Stimulated activated naive B cell treated with anti-CD40 and anti-IgM and Interleukin-4, amounts not matched to agents 10 μg/mL and 1 μg/mL and 100 μg/mL, for 72 hours (primary cell): ENCODE results near the gene APPL2.
"Not testable (repeated sequence)": the region's sequence is repeated elsewhere in the genome, so short reads cannot be mapped to it uniquely, and the experiment has no call there.

Experiments used
- ATAC-seq, 2 donors: fragments of 150-1000 bp; cut with Tn5 transposase; replicated peaks; 2 replicates each; pipeline ENCODE4 v1.10.0; 2021; ENCODE audit warnings: moderate library complexity in 1 of 2
- DNase-seq: peaks from one replicate; pipeline ENCODE4 v3.0.0; 2021
- H3K27ac Mint-ChIP-seq: one replicate; pipeline ENCODE4 v1.8.0; 2022; ENCODE audit warnings: mild to moderate bottlenecking, mixed read lengths
- H3K27me3 Mint-ChIP-seq, 2 donors: one replicate each; pipeline ENCODE4 v1.8.0; 2022; ENCODE audit warnings: mixed read lengths in 2 of 2
- H3K36me3 Mint-ChIP-seq, 2 donors: one replicate each; pipeline ENCODE4 v1.8.0; 2022; ENCODE audit warnings: mixed read lengths in 2 of 2, mild to moderate bottlenecking in 1 of 2
- H3K4me1 Mint-ChIP-seq, 2 donors: one replicate each; pipeline ENCODE4 v1.8.0; 2022; ENCODE audit warnings: mixed read lengths in 2 of 2, mild to moderate bottlenecking in 1 of 2
- H3K4me3 Mint-ChIP-seq, 2 donors: one replicate each; pipeline ENCODE4 v1.8.0; 2022; ENCODE audit warnings: mild to moderate bottlenecking in 2 of 2, mixed read lengths in 2 of 2, moderate library complexity in 1 of 2
- H3K9me3 Mint-ChIP-seq, 2 donors: one replicate each; pipeline ENCODE4 v1.8.0; 2022; ENCODE audit warnings: mixed read lengths in 2 of 2, mild to moderate bottlenecking in 1 of 2

Gene APPL2

DNA sequence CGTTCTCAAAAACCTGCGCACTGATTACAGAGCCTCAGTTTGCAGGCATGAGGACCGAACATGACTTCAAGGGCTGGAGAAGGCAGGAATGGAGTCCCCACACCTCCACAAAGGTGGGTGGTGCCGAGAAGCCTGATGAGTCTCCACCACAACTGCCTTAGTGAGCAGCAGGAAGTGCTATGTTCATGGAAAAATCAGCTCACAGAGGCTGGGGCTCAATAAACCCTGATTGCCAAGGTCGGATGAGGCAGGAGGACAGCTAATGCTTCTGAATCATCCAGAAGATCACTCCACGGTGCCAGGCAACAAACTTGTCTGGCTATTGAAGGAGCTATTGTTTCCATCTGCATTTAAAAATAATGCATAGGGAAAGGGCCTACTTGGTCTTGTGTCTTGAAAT lies 31.1 kb downstream of the APPL2 start:
- DNase-seq (no peak), ATAC-seq (no peak)
- H3K4me3 Mint-ChIP-seq, result no peak overlapping the region
- H3K9me3 Mint-ChIP-seq, result no peaks in the 10 kb centered on the region
- H3K36me3 Mint-ChIP-seq, result peaks cover 18 to 40% of the 10 kb centered on the region in 2 donors
- H3K4me1 Mint-ChIP-seq, result peaks cover 0 to 2% of the 10 kb centered on the region in 2 donors
- no peak overlapping the region for H3K27ac Mint-ChIP-seq
- no peaks in the 10 kb centered on the region for H3K27me3 Mint-ChIP-seq

DNA sequence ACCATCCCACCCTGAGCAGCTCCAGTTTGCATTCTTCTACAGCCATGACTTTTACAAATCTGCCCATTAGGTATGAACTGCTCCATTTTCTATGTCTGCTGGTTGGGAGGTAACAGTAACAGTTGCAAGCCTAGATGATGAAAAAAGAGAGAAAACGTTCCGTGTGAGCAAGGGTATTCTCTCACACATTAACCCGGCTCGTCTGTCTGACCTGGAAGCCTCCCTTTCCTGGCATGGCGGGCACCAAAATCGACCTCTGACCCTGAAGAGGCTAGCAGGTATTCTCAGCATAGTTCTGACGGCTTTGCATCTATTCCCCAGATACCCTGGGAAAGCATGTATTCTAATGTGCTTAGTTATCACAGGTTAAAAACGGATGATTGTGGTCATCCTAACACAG lies 31.8 kb downstream of the APPL2 start:
- H3K27ac Mint-ChIP-seq, result peak overlapping the region; percentile 31
- ATAC-seq (no peak), DNase-seq (no peak)
- no peak overlapping the region for H3K4me3 Mint-ChIP-seq
- no peaks in the 10 kb centered on the region for H3K27me3 Mint-ChIP-seq
- no peaks in the 10 kb centered on the region for H3K9me3 Mint-ChIP-seq
- H3K4me1 Mint-ChIP-seq, result peaks cover 0 to 2% of the 10 kb centered on the region in 2 donors
- H3K36me3 Mint-ChIP-seq, result peaks cover 18 to 39% of the 10 kb centered on the region in 2 donors

DNA sequence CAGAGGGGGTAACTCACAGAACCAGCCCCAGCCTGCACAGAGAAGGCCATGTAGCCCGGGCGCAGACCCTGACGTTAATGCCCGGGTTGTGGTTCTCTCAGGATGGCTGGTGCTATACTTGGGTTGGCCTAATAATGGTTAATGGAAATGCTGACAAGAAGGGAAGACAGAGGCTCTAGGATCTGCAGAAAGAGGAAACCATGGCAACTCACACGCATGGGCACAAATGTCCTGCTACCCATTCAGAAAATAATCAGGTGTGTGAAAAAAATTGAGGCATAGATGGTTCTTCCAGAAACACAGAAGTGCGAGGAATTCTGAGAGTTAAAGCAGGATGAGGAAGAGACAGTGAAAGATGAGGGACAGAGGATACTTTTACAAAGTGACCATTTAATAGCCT lies 33.8 kb downstream of the APPL2 start:
- Mint-ChIP-seq H3K4me1 (peaks cover 0 to 2% of the 10 kb centered on the region in 2 donors), H3K36me3 (peaks cover 14 to 20% of the 10 kb centered on the region in 2 donors), H3K27me3 (no peaks in the 10 kb centered on the region), H3K9me3 (no peaks in the 10 kb centered on the region), H3K27ac (peak overlapping the region; percentile 59), H3K4me3 (no peak overlapping the region)
- no peak for ATAC-seq
- DNase-seq, result no peak

DNA sequence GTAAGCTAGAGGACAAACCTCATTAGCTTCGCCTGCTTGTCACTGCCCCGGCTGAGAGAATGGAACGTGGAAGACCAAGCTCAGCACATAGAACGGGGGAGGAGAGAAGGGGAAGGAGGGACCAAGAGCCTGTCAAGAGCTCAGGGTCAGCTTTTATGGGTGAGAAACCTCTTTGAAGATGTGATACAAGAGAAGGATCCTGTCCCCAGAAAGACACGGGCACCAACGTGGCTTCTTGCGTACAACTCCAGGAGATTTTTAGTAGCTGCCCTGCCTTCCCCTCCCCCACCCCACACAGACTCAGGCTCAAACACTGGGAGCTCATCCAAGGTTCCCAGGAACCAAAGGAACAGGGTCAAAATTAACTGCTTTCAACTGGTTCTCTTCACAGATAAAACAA lies 34.7 kb downstream of the APPL2 start:
- Mint-ChIP-seq H3K27ac (no peak overlapping the region), H3K9me3 (no peaks in the 10 kb centered on the region), H3K36me3 (peaks cover 12 to 15% of the 10 kb centered on the region in 2 donors), H3K4me3 (no peak overlapping the region), H3K27me3 (no peaks in the 10 kb centered on the region), H3K4me1 (peaks cover 0 to 2% of the 10 kb centered on the region in 2 donors)
- ATAC-seq (no peak), DNase-seq (no peak)

DNA sequence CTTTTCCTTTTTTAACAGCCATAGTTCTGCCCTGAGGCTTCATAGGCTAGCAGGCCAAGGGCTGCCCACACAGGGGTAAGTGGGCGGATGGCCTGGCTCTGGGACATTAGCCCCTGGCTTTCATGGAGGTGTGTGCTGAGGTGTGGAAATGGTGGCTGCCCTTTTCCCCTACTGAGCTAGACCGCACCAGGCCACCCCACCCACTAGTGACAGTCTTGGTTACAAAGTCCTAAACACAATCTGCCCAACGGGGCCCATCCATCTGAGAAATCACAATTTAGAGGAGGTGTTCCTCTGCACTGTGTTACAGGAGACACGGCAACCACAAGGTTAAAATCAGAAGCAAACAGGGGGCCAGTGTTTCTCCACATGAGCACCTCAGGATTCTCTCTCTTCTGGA lies 35.6 kb downstream of the APPL2 start:
- H3K27me3 Mint-ChIP-seq, result no peaks in the 10 kb centered on the region
- H3K4me3 Mint-ChIP-seq, result no peak overlapping the region
- peaks cover 14% of the 10 kb centered on the region in 2 donors for H3K36me3 Mint-ChIP-seq
- no peaks in the 10 kb centered on the region for H3K9me3 Mint-ChIP-seq
- H3K4me1 Mint-ChIP-seq, result peaks cover 0 to 2% of the 10 kb centered on the region in 2 donors
- ATAC-seq (no peak), DNase-seq (no peak)
- peak overlapping the region; percentile 31 for H3K27ac Mint-ChIP-seq

DNA sequence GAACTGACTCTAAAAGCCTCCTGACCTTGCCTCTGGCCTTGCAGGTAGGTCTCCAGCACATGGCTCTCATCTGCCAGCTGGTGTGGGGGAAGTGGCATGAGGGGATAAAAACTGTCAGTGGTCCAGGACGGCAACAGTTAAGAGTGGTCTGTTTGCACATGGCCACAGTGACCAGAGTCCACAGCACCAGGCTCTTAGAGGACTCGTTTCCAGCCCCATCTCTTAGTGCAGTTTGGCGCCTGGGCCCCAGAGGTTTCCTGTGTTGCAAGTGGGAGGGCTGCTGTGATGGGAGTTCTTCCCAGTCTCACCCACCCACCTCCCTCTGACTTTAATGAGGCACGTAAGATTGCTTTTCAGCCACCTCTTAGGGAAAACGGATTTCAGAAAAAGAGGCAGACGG lies 37.0 kb downstream of the APPL2 start:
- H3K4me1 Mint-ChIP-seq, result peaks cover 0 to 2% of the 10 kb centered on the region in 2 donors
- no peaks in the 10 kb centered on the region for H3K27me3 Mint-ChIP-seq
- no peak overlapping the region for H3K4me3 Mint-ChIP-seq
- ATAC-seq (no peak), DNase-seq (no peak)
- H3K9me3 Mint-ChIP-seq, result no peaks in the 10 kb centered on the region
- H3K36me3 Mint-ChIP-seq, result peaks cover 13 to 14% of the 10 kb centered on the region in 2 donors
- peak overlapping the region; percentile 14 for H3K27ac Mint-ChIP-seq

DNA sequence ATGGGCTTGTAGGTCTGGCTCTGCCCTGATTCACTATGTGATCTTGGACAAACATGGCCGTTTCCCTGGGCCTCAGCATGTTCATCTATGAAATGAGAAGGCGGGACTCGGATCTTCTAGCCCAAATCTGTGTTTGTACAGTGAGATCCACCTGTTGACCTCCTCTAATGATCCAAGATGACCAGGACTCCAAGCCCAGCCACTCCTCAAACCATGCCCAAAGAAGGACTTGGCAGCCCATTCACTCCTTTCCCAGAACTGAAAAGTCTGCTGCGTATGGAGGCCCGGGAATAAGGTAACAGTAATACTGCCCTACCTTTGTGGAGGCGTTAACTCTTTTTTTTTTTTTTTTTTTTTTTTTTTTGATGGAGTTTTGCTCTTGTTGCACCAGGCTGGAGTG lies 39.9 kb downstream of the APPL2 start:
- Mint-ChIP-seq H3K9me3 (no peaks in the 10 kb centered on the region), H3K4me3 (no peak overlapping the region), H3K4me1 (peaks cover 7 to 12% of the 10 kb centered on the region in 2 donors), H3K27me3 (no peaks in the 10 kb centered on the region), H3K27ac (no peak overlapping the region), H3K36me3 (peaks cover 16 to 28% of the 10 kb centered on the region in 2 donors)
- no peak for DNase-seq
- ATAC-seq, result no peak

DNA sequence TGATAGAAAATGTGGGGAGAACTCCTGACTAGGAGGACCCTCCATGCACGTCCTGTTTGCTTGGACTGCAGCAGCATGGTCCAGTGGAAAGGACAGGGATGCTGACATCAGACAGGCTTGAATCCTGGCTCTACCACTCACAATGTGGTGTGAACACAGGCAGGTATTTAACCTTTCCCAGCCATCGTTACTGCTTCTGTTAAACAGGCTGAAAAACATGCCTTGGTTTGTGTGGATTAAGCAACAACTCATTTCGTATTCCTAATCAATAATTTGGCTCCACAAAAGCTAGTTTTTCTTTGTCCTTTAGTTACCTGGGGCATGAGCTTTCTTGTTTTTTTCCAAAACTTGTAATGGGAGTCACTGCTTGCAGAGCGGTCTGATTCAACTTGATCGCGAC lies 41.0 kb downstream of the APPL2 start:
- Mint-ChIP-seq H3K9me3 (no peaks in the 10 kb centered on the region), H3K4me3 (no peak overlapping the region), H3K36me3 (peaks cover 22 to 37% of the 10 kb centered on the region in 2 donors), H3K4me1 (peaks cover 7 to 12% of the 10 kb centered on the region in 2 donors), H3K27me3 (no peaks in the 10 kb centered on the region), H3K27ac (peak overlapping the region; percentile 60)
- ATAC-seq (no peak), DNase-seq (no peak)

DNA sequence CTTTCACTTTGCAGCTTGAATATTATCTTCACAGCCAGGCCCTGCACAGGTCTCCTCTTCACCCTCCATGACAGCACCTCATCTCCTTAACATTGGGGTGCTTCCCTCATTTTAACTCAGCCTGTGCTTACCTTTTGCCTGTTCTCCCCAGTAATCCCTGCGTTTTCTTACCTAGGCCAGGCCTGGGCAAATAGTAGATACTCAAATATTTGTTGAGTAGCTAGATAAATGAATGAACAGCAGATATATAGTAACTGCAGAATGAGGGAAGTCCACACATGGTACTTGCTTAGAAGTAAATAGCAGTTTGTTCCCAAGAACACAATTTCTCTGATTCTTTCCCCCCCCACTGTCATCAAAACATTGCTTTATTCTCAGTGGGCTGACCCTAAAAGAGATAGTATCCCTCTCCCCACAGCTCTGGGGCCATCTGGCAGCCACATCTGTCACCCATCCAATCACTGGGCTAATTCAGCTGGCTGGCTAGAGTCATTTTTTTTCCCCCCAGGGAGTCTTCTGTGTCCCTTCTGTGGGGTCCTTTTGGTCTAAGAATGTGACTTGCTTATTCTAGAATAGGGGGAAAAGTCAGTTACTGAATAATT lies 43.2 kb downstream of the APPL2 start:
- Mint-ChIP-seq H3K27me3 (no peaks in the 10 kb centered on the region), H3K9me3 (no peaks in the 10 kb centered on the region), H3K36me3 (peaks cover 22 to 47% of the 10 kb centered on the region in 2 donors), H3K4me1 (peaks cover 7 to 12% of the 10 kb centered on the region in 2 donors), H3K4me3 (no peak overlapping the region), H3K27ac (peak overlapping the region; percentile 79)
- no peak for DNase-seq
- ATAC-seq, result no peak

DNA sequence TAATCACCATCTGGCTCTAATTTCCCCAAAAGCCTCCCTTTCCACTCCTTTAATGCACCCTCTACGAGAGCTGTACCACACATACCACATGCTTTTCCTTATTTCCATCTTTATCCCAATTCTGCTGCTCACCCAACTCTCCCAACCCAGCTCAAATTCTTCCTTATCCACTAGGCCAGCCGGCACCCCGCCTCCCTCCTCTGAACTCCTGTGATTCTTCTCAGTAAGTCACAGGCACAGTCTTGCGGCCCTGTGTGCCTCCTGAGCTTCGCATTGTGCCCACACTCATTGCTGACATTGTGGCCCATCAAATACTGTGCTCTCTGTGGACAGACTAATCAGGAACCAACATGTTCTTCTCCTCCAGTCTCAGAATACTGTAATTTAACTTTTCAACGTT lies 45.4 kb downstream of the APPL2 start:
- no peak for DNase-seq
- Mint-ChIP-seq H3K9me3 (no peaks in the 10 kb centered on the region), H3K27me3 (no peaks in the 10 kb centered on the region), H3K4me1 (peaks cover 7 to 12% of the 10 kb centered on the region in 2 donors), H3K27ac (peak overlapping the region; percentile 6), H3K36me3 (peaks cover 21 to 45% of the 10 kb centered on the region in 2 donors), H3K4me3 (no peak overlapping the region)
- no peak for ATAC-seq

DNA sequence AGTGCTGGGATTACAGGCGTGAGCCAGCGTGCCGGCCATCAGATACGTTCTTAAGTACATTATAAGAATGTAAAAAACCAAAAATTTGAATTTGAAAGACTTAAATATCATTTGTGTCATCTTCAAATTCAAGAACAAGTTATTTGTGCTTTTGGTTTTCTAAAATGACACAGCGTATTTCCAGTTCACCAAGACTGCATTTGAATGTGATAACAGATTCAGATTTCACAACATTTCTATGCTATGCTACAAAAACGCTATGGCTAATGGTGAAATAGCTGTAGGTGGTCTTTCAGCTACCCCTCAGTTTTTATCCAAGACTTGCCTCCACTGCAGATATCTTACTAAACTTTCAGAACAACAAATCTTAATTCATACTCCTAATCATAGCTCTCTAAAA lies 46.7 kb downstream of the APPL2 start:
- no peak for DNase-seq
- ATAC-seq, result no peak
- no peaks in the 10 kb centered on the region for H3K27me3 Mint-ChIP-seq
- H3K4me1 Mint-ChIP-seq, result peaks cover 7 to 12% of the 10 kb centered on the region in 2 donors
- no peaks in the 10 kb centered on the region for H3K9me3 Mint-ChIP-seq
- H3K36me3 Mint-ChIP-seq, result peaks cover 29 to 52% of the 10 kb centered on the region in 2 donors
- no peak overlapping the region for H3K27ac Mint-ChIP-seq
- no peak overlapping the region for H3K4me3 Mint-ChIP-seq

DNA sequence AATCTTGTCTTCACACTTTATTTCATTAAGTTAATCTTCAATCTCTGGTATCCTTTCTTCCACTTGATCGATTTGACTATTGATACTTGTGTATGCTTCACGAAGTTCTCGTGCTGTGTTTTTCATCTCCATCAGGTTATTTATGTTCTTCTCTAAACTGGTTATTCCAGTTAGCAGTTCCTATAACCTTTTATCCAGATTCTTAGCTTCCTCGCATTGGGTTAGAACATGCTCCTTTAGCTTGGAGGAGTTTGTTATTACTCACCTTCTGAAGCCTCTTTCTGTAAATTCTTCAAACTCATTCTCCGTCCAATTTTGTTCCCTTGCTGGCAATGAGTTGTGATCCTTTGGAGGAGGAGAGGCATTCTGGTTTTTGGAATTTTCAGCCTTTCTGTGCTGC lies 52.0 kb downstream of the APPL2 start:
- H3K9me3 Mint-ChIP-seq, ATAC-seq, DNase-seq, H3K27me3 Mint-ChIP-seq, H3K27ac Mint-ChIP-seq, H3K4me3 Mint-ChIP-seq: not testable (repeated sequence)
- Mint-ChIP-seq H3K36me3 (peaks cover 65 to 73% of the 10 kb centered on the region in 2 donors), H3K4me1 (peaks cover 16 to 36% of the 10 kb centered on the region in 2 donors)

DNA sequence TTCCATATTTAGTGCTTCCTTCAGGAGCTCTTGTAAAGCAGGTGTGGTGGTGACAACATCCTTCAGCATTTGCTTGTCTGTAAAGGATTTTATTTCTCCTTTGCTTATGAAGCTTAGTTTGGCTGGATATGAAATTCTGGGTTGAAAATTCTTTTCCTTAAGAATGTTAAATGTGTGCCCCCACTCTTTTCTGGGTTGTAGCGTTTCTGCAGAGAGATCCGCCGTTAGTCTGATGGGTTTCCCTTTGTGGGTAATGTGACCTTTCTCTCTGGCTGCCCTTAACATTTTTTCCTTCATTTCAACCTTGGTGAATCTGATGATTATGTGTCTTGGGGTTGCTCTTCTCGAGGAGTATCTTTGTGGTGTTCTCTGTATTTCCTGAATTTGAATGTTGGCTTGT lies 52.6 kb downstream of the APPL2 start:
- not testable (repeated sequence) for H3K27ac Mint-ChIP-seq, DNase-seq, H3K4me3 Mint-ChIP-seq, H3K27me3 Mint-ChIP-seq, ATAC-seq, H3K9me3 Mint-ChIP-seq
- peaks cover 16 to 36% of the 10 kb centered on the region in 2 donors for H3K4me1 Mint-ChIP-seq
- H3K36me3 Mint-ChIP-seq, result peaks cover 66 to 72% of the 10 kb centered on the region in 2 donors

DNA sequence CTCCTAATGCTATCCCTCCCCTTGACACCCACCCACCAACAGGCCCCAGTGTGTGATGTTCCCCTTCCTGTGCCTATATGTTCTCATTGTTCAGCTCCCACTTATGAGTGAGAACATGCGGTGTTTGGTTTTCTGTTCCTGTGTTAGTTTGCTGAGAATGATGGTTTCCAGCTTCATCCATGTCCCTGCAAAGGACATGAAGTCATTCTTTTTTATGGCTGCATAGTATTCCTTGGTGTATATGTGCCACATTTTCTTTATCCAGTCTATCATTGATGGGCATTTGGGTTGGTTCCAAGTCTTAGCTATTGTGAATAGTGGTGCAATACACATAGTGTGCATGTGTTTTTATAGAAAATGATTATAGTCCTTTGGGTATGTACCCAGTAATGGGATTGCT lies 56.9 kb downstream of the APPL2 start:
- H3K9me3 Mint-ChIP-seq, H3K27ac Mint-ChIP-seq: not testable (repeated sequence)

DNA sequence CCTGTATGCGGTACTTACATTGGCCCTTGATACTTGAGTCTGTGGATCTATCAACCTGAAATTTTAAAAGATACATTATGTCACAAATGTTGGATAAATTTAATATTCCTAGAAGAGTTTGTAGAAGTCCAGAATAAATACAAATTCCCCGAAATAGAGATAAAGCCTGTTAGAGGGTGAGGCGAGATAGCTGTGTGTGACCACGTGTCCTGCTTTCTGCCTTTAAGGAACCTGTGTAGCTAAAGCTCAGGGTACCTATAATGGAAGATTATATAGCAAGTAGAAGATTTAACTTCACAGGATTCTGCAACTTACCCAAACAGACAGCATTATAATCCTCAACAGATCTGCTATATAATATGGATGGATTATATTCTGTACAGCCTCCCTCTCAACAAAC lies 58.8 kb downstream of the APPL2 start:
- peaks cover 3% of the 10 kb centered on the region in 2 donors for H3K9me3 Mint-ChIP-seq
- H3K27ac Mint-ChIP-seq, result no peak overlapping the region
- H3K4me1 Mint-ChIP-seq, result peaks cover 10 to 21% of the 10 kb centered on the region in 2 donors
- no peaks in the 10 kb centered on the region for H3K27me3 Mint-ChIP-seq
- ATAC-seq (no peak), DNase-seq (no peak)
- no peak overlapping the region for H3K4me3 Mint-ChIP-seq
- H3K36me3 Mint-ChIP-seq, result peaks cover 40 to 46% of the 10 kb centered on the region in 2 donors

More for the DNA sequence above, 56.9 kb downstream of the APPL2 start:
- Mint-ChIP-seq H3K4me1 (peaks cover 16 to 36% of the 10 kb centered on the region in 2 donors), H3K36me3 (peaks cover 51 to 60% of the 10 kb centered on the region in 2 donors)
- not testable (repeated sequence) for H3K27me3 Mint-ChIP-seq, ATAC-seq, H3K4me3 Mint-ChIP-seq, DNase-seq
